Measurements from ENCODE around the gene TFEB.
"Not testable (repeated sequence)": the region's sequence is repeated elsewhere in the genome, so short reads cannot be mapped to it uniquely, and the experiment has no call there.

The TFEB gene

GRCh38 chr6:41770381-41771057, 35.1 kb upstream of the TFEB start:
- no peak overlapping the region for H3K4me3 ChIP-seq (ENCODE audit: low read depth, low read length)
- no peak for TF ChIP-seq CTCF (IDR thresholded peaks at IDR 0.05; ENCODE audit: insufficient read depth, low read depth, low read length, missing control alignments)
- DNase-seq (ENCODE audit: low read depth), result no peak

- TF ChIP-seq CTCF (IDR thresholded peaks at IDR 0.05; ENCODE audit: insufficient read depth, low read depth, low read length, missing control alignments), result no peak
- no peak for DNase-seq (ENCODE audit: low read depth)
- H3K4me3 ChIP-seq (ENCODE audit: low read depth, low read length), result no peak overlapping the region
Measured at GRCh38 chr6:41769376-41769775, 34.0 kb upstream of the TFEB start.

GRCh38 chr6:41768545-41769308, 33.3 kb upstream of the TFEB start:
- DNase-seq (ENCODE audit: low read depth), result peak; percentile 33
- no peak for TF ChIP-seq CTCF (IDR thresholded peaks at IDR 0.05; ENCODE audit: insufficient read depth, low read depth, low read length, missing control alignments)
- H3K4me3 ChIP-seq (ENCODE audit: low read depth, low read length), result no peak overlapping the region

GRCh38 chr6:41767112-41767833, 31.9 kb upstream of the TFEB start:
- DNase-seq (ENCODE audit: low read depth), result no peak

GRCh38 chr6:41766043-41766664, 30.7 kb upstream of the TFEB start:
- H3K4me3 ChIP-seq (ENCODE audit: low read depth, low read length), result not testable (repeated sequence)

More at GRCh38 chr6:41767112-41767833, 31.9 kb upstream of the TFEB start:
- no peak overlapping the region for H3K4me3 ChIP-seq (ENCODE audit: low read depth, low read length)
- TF ChIP-seq CTCF (IDR thresholded peaks at IDR 0.05; ENCODE audit: insufficient read depth, low read depth, low read length, missing control alignments), result no peak

GRCh38 chr6:41763470-41763869, 28.1 kb upstream of the TFEB start:
- TF ChIP-seq CTCF (IDR thresholded peaks at IDR 0.05; ENCODE audit: insufficient read depth, low read depth, low read length, missing control alignments), result no peak
- DNase-seq (ENCODE audit: low read depth), result no peak
- no peak overlapping the region for H3K4me3 ChIP-seq (ENCODE audit: low read depth, low read length)

More at GRCh38 chr6:41766043-41766664, 30.7 kb upstream of the TFEB start:
- DNase-seq (ENCODE audit: low read depth), result not testable (repeated sequence)
